ENCODE results near the gene LYST.

Gene LYST

DNA sequence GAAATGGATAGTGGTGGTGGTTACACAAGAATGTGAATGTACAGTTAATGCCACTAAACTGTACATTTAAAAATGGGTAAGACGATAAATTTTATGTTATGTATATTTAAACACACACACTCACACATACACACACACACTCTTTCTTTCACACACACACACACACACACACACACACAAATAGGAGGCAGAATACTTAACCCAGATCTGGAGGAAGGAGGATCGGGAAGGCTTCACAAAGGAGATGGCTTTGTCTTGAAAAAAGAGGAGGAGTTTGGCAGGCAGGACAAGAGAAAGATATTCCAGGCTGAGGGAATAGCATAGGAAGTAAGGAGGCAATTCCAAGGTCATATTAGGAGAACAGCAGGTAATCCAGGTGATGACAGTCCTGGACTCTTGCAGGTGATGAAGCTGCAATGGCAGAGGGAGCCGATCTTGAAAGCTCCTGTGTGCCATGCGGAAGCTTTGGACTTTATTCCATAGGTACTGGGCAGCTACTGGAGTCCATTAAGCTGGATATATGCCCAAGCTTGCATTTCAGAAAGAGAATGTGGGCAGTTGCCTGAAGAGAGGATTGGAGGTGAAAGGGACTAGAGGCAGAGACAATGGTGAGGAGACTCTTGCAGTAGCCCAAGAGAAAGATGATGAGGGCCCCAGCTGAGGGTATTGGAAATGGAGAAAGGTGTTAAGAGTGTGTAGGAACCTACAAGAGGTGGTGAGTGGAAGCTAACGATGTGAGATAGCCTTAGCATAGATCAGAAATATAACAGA, 15.4 kb upstream of the LYST start:
- Histone ChIP-seq H3K36me3 (ENCODE audit: control insufficient read depth, insufficient read depth, low read length) (no peaks in the 10 kb centered on the region), H3K4me1 (ENCODE audit: control insufficient read depth, insufficient read depth, low read length) (no peaks in the 10 kb centered on the region), H3K27ac (ENCODE audit: low read depth, low read length) (no peak overlapping the region), H3K27me3 (ENCODE audit: control insufficient read depth, insufficient read depth, low read length) (no peaks in the 10 kb centered on the region), H3K9ac (ENCODE audit: low read length) (no peak overlapping the region), H3K4me3 (ENCODE audit: low read length) (no peak overlapping the region)

DNA sequence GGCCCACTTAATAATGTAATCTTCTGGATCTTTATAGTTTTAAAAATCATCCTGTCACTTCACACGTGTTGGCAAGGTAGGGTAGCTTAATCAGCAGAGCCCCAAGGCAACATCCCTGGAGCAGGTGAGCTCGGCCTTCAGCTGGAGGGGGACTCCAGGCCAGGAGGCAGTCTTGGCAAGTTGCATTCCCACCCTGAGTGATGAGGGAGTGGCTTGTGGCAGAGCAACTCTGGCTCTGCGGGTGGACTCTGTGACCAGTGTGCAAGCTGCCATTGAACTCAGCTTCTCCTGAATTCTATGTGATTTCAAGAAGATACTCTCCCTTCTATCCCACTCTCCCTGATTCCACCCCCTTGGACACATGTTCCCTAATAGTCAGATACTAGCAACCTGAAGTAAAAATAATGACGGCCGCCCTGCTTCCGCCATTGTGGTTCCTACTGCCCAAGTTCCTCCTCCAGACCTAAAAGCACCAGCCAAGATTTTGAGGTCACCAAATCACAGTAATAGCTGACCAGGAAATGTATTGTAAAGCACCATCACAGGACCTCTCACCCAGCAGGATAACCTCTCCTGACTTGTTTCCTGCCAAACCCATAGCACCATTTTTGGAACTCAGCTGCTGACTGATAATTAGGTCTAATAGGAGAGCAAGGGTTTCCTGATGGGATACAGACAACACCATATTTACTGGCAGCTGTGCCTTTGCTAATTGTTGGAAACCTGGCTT, 11.5 kb upstream of the LYST start:
- Histone ChIP-seq H3K36me3 (ENCODE audit: control insufficient read depth, insufficient read depth, low read length) (no peaks in the 10 kb centered on the region), H3K27me3 (ENCODE audit: control insufficient read depth, insufficient read depth, low read length) (no peaks in the 10 kb centered on the region), H3K4me1 (ENCODE audit: control insufficient read depth, insufficient read depth, low read length) (no peaks in the 10 kb centered on the region), H3K27ac (ENCODE audit: low read depth, low read length) (no peak overlapping the region), H3K4me3 (ENCODE audit: low read length) (no peak overlapping the region), H3K9ac (ENCODE audit: low read length) (no peak overlapping the region)

DNA sequence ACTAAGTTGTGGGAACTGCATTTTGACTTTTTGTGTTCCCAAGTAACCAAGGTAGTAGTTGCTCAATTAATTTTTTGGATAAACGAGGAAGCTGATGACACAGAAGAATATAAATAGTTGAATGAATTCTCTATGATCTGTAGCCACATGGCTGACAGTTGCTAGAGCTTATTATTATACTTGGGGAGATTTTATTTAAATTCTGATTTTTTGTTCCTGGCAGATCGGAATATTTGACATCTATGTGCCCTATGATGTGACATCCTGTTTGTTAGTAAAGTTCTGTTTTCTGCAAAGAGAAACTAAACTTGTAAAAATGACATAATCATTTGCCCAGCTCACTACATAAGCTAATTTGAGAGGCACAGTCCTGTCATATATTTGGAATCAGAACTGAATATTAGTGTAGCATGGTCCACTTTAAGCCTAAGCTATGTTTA, 9.7 kb upstream of the LYST start:
- Histone ChIP-seq H3K27ac (ENCODE audit: low read depth, low read length) (no peak overlapping the region), H3K4me1 (ENCODE audit: control insufficient read depth, insufficient read depth, low read length) (no peaks in the 10 kb centered on the region), H3K9ac (ENCODE audit: low read length) (no peak overlapping the region), H3K36me3 (ENCODE audit: control insufficient read depth, insufficient read depth, low read length) (no peaks in the 10 kb centered on the region), H3K4me3 (ENCODE audit: low read length) (no peak overlapping the region), H3K27me3 (ENCODE audit: control insufficient read depth, insufficient read depth, low read length) (no peaks in the 10 kb centered on the region)

DNA sequence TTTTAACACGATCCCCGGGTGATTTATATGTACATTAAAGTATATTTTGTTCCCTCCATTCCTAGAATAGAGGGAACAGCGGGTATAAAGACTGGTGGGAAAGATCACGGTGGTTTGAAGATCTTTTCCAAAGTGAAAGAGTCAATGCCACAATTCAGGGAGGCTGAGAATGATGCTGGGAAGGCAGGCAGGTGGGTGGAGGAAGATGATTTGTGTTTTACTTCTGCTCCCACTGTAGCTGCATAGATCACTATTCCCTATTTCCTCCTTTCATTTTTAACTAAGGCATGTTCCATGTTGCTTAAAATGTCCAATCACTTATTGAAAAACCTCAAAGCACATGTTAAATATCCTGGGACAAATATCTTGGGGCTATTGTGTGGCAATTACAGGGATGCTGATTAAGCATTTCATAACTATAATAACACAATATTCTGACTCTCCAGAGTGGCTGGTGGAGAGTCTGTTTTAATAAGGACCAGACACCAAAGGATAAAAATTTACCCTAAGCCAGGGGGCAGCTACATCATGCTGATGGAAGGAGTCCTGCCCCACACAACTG, 8.4 kb upstream of the LYST start:
- Histone ChIP-seq H3K9ac (ENCODE audit: low read length) (no peak overlapping the region), H3K27ac (ENCODE audit: low read depth, low read length) (no peak overlapping the region), H3K4me1 (ENCODE audit: control insufficient read depth, insufficient read depth, low read length) (no peaks in the 10 kb centered on the region), H3K27me3 (ENCODE audit: control insufficient read depth, insufficient read depth, low read length) (no peaks in the 10 kb centered on the region), H3K36me3 (ENCODE audit: control insufficient read depth, insufficient read depth, low read length) (no peaks in the 10 kb centered on the region), H3K4me3 (ENCODE audit: low read length) (no peak overlapping the region)

DNA sequence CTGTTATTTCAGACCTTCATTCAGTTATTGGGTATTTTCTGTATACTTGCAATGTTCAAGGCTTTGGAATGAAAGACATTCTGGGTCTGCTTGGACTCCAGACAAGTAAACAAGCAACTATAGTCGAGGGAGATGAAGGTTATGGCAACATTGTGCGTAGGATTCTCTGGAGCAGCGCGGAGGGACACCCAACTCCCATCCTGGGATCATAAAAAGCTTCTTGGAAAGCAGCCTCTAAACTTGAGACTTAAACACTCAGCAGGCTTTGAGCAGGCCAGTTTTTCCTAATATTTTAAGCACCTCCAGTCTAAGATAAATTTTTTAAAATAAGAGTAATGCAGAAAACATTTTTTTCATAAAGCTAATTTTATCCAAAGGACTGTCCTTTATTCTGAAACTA, 7.6 kb upstream of the LYST start:
- Histone ChIP-seq H3K9ac (ENCODE audit: low read length) (no peak overlapping the region), H3K27ac (ENCODE audit: low read depth, low read length) (no peak overlapping the region), H3K4me3 (ENCODE audit: low read length) (no peak overlapping the region), H3K4me1 (ENCODE audit: control insufficient read depth, insufficient read depth, low read length) (no peaks in the 10 kb centered on the region), H3K27me3 (ENCODE audit: control insufficient read depth, insufficient read depth, low read length) (no peaks in the 10 kb centered on the region), H3K36me3 (ENCODE audit: control insufficient read depth, insufficient read depth, low read length) (no peaks in the 10 kb centered on the region)

DNA sequence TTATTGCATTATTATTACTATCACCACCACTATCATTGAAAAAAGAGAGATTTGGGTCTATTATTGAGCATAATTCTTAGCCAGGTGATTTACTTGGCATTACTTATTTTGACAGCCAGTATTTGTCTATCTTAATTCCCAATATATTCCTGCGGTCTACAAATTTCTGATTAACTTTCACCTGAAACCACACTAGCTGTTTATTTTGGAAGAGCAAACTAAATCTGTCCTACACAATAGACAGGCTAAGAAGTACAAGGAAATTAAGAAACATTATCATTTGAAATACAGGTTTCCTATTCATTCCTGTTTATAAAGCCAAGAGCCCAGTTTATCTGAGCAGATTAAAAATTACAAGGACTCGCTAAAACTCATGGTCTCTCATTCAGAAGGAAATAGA, 6.9 kb upstream of the LYST start:
- Histone ChIP-seq H3K27me3 (ENCODE audit: control insufficient read depth, insufficient read depth, low read length) (no peaks in the 10 kb centered on the region), H3K9ac (ENCODE audit: low read length) (no peak overlapping the region), H3K36me3 (ENCODE audit: control insufficient read depth, insufficient read depth, low read length) (no peaks in the 10 kb centered on the region), H3K4me1 (ENCODE audit: control insufficient read depth, insufficient read depth, low read length) (no peaks in the 10 kb centered on the region), H3K4me3 (ENCODE audit: low read length) (no peak overlapping the region), H3K27ac (ENCODE audit: low read depth, low read length) (no peak overlapping the region)

DNA sequence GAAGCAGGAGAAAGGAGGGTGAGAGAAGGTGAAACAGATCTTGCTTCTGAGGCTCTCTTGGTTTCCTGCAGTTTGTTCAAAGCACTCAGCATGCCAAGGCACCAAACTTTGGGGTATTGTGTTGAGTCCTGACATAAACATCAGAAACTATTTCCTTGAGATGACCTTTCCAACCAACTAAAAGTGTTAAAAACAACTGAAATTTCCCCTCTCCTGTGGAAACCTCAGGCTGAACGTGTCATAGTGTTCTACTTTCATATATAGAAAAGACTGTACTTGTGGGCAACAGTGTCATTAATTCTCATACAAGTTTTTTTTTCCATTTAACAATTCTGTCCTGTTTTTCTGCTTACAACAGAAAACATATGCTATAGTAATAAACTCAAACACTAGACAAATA, 6.3 kb upstream of the LYST start:
- Histone ChIP-seq H3K4me3 (ENCODE audit: low read length) (no peak overlapping the region), H3K36me3 (ENCODE audit: control insufficient read depth, insufficient read depth, low read length) (no peaks in the 10 kb centered on the region), H3K27me3 (ENCODE audit: control insufficient read depth, insufficient read depth, low read length) (no peaks in the 10 kb centered on the region), H3K27ac (ENCODE audit: low read depth, low read length) (no peak overlapping the region), H3K9ac (ENCODE audit: low read length) (no peak overlapping the region), H3K4me1 (ENCODE audit: control insufficient read depth, insufficient read depth, low read length) (no peaks in the 10 kb centered on the region)

DNA sequence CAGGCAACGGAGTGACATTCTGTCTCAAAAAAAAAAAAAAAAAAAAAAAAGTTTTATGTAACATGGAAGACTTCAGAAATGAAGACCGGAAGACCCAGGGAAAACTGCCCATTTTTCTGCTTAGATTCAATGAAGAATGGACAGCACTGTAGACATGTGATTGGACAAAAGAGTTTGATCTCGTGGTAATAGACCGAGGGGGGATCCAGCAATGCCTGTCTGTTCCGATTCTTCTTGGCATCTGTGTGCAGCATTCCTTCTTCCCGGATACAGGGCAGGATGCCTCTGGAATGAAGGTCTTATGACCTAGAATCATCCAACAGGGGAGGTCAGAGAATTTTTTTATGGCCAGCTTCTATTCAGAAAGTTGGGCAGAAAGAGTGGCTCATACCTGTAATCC, 5.6 kb upstream of the LYST start:
- H3K36me3 ChIP-seq (ENCODE audit: control insufficient read depth, insufficient read depth, low read length): no peaks in the 10 kb centered on the region
- H3K4me3 ChIP-seq (ENCODE audit: low read length): no peak overlapping the region
- no peak overlapping the region for H3K27ac ChIP-seq (ENCODE audit: low read depth, low read length)
- H3K27me3 ChIP-seq (ENCODE audit: control insufficient read depth, insufficient read depth, low read length): no peaks in the 10 kb centered on the region
- no peak overlapping the region for H3K9ac ChIP-seq (ENCODE audit: low read length)
- peaks cover 5% of the 10 kb centered on the region for H3K4me1 ChIP-seq (ENCODE audit: control insufficient read depth, insufficient read depth, low read length)

DNA sequence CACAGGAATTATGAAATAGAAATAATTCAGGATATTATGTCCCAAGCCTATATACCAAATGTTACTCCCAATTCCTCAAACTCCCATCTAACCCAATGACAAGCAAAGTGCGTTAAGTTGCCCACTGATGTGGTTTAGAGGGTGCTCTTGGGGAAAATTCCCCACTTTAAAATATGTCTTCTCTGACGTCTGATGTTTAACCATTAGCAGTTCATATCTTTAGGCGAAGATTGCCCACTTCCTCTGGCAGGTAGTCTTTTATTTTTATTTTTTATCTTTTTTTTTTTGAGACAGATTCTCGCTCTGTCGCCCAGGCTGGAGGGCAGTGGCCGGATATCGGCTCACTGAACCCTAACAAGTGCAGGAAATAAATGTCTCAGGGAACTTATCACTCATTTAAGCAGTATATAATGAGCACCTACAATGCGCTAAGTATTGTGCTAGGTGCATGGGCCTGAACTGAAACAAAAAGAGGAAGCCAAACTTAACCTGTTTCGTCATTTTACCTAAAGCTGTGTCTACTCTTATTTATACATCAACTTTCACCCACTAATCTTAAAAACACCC, 1.3 kb upstream of the LYST start:
- no peaks in the 10 kb centered on the region for H3K36me3 ChIP-seq (ENCODE audit: control insufficient read depth, insufficient read depth, low read length)
- H3K27me3 ChIP-seq (ENCODE audit: control insufficient read depth, insufficient read depth, low read length): no peaks in the 10 kb centered on the region
- H3K4me3 ChIP-seq (ENCODE audit: low read length): no peak overlapping the region
- no peak overlapping the region for H3K9ac ChIP-seq (ENCODE audit: low read length)
- peaks cover 11% of the 10 kb centered on the region for H3K4me1 ChIP-seq (ENCODE audit: control insufficient read depth, insufficient read depth, low read length)
- H3K27ac ChIP-seq (ENCODE audit: low read depth, low read length): peak overlapping the region; percentile 89

DNA sequence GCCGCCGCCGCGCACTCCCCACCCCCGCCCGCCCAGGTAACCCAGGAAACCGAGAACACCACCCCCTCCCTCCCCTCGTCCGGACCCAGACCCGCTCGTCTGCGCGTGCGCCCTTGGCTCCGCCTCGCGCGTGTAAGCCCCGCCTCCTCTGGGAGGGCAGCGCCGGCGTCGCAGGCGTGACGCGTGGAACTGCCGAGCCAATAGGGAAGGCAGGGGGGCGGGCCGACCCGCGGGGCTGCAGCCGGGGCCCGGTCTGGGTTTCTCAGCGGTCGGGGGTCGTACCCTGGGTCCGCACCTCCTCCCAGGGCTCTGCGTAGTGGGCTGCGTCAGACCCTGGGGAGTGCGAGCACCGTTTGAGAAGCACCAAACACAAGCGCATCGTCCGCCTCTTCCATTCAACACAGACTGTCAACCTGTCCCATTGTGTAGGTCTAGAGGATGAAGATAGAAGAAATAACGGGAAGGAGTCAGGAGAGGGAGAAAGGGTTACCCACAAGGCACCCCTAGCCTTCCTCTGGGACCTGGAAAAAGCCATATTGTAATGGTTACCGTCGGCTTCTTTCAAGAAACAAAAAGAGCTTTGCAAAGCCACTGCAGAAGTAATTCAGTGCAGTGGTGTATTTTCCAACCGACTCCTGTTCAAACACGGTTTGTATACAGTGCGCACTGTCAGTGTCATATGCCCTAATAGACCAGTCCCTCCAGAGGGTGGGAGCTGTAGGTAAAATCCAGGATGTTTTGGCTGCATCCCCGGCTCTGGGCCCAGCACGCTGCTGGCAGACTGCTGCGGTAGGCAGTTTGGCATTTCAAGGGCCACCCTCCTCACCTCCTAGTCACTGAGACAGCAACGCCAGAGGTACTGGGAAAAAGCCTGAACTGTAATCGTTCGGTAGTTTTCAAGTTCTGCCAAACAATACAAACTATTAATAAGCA, 473 bp upstream of the LYST start:
- no peaks in the 10 kb centered on the region for H3K36me3 ChIP-seq (ENCODE audit: control insufficient read depth, insufficient read depth, low read length)
- H3K27me3 ChIP-seq (ENCODE audit: control insufficient read depth, insufficient read depth, low read length): no peaks in the 10 kb centered on the region
- H3K4me1 ChIP-seq (ENCODE audit: control insufficient read depth, insufficient read depth, low read length): peaks cover 11% of the 10 kb centered on the region
- peak overlapping the region; percentile 99 for H3K4me3 ChIP-seq (ENCODE audit: low read length)
- peak overlapping the region; percentile 92 for H3K9ac ChIP-seq (ENCODE audit: low read length)
- H3K27ac ChIP-seq (ENCODE audit: low read depth, low read length): peak overlapping the region; percentile 91

DNA sequence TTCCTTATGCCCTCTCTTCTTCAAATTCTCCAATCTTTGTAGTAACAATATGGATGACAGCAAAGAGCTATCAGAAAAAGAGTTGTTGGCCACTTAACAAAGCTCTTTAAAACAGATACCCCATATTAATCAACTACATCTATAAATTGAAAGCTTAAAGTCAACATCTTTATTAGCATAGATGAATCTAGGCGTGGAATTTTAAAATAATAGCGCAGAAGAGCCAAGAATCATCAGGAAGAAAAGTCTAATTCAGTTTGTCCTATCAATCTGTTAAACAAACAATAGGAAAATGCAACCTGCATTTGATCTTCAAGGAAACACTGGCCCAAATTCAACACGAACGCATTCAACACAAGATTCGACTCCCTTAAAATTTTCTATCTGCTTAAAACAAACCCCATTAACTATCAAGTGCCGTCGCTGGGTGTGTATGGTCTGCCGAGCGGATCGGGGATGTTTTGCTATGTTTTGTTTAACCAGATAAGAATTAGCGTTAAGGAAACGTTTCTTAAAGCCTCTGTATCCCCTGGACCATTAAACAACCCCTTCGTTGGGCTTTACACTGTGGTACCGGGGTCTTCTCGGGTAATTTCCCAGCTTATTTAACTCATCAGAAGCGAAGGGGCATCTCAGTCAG, 1.0 kb downstream of the LYST start:
- peaks cover 14% of the 10 kb centered on the region for H3K4me1 ChIP-seq (ENCODE audit: control insufficient read depth, insufficient read depth, low read length)
- H3K9ac ChIP-seq (ENCODE audit: low read length): peak overlapping the region; percentile 96
- H3K36me3 ChIP-seq (ENCODE audit: control insufficient read depth, insufficient read depth, low read length): no peaks in the 10 kb centered on the region
- peak overlapping the region; percentile 91 for H3K4me3 ChIP-seq (ENCODE audit: low read length)
- H3K27ac ChIP-seq (ENCODE audit: low read depth, low read length): peak overlapping the region; percentile 91
- H3K27me3 ChIP-seq (ENCODE audit: control insufficient read depth, insufficient read depth, low read length): no peaks in the 10 kb centered on the region
